ENCODE results near the gene G6PD.

- TF ChIP-seq CTCF (IDR thresholded peaks at IDR 0.05; ENCODE audit: insufficient read depth, low read depth, low read length), result no peak
- no peak for TF ChIP-seq EZH2 (IDR thresholded peaks at IDR 0.05; ENCODE audit: insufficient read depth, low read length)
Measured at GRCh38 chrX:154494715-154495114, 51.9 kb downstream of the G6PD start.
